ENCODE data around the gene HMG20A. TPM values are rescaled to one million over a fixed set of nuclear protein-coding genes. Genes with fewer than 3 reads are reported as not detected.

Gene HMG20A
- total RNA-seq, 1 donor from 2014 or later = 49.4 TPM

DNA sequence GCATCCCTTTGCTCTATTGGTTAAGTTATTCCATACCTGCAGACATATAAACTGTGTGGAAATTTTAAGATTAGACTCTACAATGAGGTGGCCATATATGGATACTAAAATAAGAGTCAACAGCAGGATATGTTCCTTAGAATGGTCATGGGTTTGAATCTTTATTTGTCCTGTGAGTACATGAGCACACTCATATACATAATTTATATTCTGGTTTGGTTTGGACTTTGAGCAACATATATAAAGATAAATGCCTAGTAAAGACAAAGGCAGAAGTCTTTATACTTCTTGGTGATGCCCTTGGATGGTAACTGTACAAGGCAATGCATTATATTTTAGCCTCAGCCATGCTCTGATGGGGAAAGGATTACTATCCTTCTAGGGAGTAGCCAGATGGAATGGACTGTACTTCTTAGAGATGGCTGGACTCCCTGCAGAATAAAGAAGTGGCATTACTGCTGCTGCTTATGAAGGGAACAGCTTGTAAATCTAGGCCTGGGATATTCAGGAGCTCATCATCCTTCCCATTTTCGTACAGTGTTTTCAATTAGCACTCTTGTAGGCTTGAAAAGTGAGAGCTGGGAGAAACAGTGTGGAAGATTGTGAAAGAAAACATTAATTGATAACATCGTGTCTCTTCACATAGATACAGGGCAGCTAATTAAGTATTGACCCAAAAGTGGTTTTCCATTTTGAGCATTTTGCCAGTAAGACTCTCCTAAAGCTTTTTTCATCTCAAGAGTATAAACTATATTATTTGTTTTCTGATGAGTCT lies 60.4 kb downstream of the HMG20A start:
- Histone ChIP-seq H3K9me3 (no peaks in the 10 kb centered on the region), H3K27ac (no peak overlapping the region), H3K36me3 (peaks cover 0 to 43% of the 10 kb centered on the region in 2 donors), H3K4me3 (no peak overlapping the region), H3K27me3 (no peaks in the 10 kb centered on the region), H3K4me1 (peaks cover 22% of the 10 kb centered on the region)
- TF ChIP-seq, protein P1, sequence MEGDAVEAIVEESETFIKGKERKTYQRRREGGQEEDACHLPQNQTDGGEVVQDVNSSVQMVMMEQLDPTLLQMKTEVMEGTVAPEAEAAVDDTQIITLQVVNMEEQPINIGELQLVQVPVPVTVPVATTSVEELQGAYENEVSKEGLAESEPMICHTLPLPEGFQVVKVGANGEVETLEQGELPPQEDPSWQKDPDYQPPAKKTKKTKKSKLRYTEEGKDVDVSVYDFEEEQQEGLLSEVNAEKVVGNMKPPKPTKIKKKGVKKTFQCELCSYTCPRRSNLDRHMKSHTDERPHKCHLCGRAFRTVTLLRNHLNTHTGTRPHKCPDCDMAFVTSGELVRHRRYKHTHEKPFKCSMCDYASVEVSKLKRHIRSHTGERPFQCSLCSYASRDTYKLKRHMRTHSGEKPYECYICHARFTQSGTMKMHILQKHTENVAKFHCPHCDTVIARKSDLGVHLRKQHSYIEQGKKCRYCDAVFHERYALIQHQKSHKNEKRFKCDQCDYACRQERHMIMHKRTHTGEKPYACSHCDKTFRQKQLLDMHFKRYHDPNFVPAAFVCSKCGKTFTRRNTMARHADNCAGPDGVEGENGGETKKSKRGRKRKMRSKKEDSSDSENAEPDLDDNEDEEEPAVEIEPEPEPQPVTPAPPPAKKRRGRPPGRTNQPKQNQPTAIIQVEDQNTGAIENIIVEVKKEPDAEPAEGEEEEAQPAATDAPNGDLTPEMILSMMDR (IDR thresholded peaks at IDR 0.05) = no peak
- TF ChIP-seq POLR2AphosphoS5 (IDR thresholded peaks at IDR 0.05; ENCODE audit: insufficient read depth in 1 of 2, low read depth in 1 of 2) = no peak
- no peak for TF ChIP-seq POLR2A (IDR thresholded peaks at IDR 0.05)
- intact Hi-C loops (cut with DNase I) = no loop called here
- DNase-seq (ENCODE audit: extremely low spot score in 2 of 2) = no peak

DNA sequence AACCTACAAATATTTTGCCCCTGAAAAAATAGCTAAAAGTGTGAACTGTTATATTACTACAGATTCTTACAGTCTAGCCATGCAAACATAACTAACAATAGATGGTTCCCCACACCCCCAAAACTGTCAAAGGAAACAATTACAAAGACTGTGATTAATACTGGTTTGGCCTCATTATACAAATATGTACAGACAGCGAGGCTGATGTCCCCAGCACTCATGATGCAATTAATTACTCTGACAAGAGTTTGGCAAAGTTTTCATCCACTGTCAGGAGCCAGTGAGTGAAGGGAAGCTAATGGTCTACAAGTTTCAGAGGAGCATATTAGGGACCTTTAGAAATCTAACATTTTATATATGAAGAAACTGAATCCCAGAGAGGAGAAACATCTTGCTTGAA lies 61.0 kb downstream of the HMG20A start:
- Histone ChIP-seq H3K4me1 (peaks cover 22% of the 10 kb centered on the region), H3K27ac (peak overlapping the region; percentile 3), H3K36me3 (peaks cover 0 to 43% of the 10 kb centered on the region in 2 donors)

DNA sequence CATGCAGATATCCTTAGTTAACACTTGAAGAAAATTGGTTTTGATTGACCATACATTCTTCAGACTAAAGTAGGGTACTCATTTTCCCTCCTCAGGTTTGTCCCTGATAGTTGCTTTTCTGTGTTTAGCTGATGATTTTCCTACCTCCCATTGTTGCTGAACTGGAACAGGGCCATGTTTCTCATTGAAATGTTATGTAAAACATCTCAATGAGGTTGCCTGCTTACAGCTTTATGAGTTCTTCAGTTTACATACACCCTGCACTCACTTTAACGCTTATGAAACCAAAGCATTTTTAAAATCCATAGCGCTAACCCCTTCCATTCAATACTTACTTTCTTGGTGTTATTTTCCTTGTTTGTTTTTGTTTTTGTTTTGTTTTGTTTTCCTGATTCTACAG lies 61.9 kb downstream of the HMG20A start:
- no peaks in the 10 kb centered on the region for H3K27me3 ChIP-seq
- H3K4me3 ChIP-seq = no peak overlapping the region
- H3K9me3 ChIP-seq = no peaks in the 10 kb centered on the region
- H3K36me3 ChIP-seq = peaks cover 0 to 43% of the 10 kb centered on the region in 2 donors
- intact Hi-C loops (cut with DNase I) = no loop called here
- DNase-seq (ENCODE audit: extremely low spot score in 2 of 2) = no peak
- H3K27ac ChIP-seq = no peak overlapping the region
- H3K4me1 ChIP-seq = peaks cover 22% of the 10 kb centered on the region
- TF ChIP-seq POLR2AphosphoS5 (IDR thresholded peaks at IDR 0.05; ENCODE audit: insufficient read depth in 1 of 2, low read depth in 1 of 2) = no peak
- TF ChIP-seq, protein P1 (IDR thresholded peaks at IDR 0.05) = no peak

More for the DNA sequence above, 61.0 kb downstream of the HMG20A start:
- Histone ChIP-seq H3K9me3 (no peaks in the 10 kb centered on the region), H3K27me3 (no peaks in the 10 kb centered on the region), H3K4me3 (no peak overlapping the region)
- intact Hi-C loops (cut with DNase I) = no loop called here
- TF ChIP-seq POLR2AphosphoS5 (IDR thresholded peaks at IDR 0.05; ENCODE audit: insufficient read depth in 1 of 2, low read depth in 1 of 2) (no peak), POLR2A (IDR thresholded peaks at IDR 0.05) (no peak)
- TF ChIP-seq, protein P1 (IDR thresholded peaks at IDR 0.05) = no peak
- no peak for DNase-seq (ENCODE audit: extremely low spot score in 2 of 2)

DNA sequence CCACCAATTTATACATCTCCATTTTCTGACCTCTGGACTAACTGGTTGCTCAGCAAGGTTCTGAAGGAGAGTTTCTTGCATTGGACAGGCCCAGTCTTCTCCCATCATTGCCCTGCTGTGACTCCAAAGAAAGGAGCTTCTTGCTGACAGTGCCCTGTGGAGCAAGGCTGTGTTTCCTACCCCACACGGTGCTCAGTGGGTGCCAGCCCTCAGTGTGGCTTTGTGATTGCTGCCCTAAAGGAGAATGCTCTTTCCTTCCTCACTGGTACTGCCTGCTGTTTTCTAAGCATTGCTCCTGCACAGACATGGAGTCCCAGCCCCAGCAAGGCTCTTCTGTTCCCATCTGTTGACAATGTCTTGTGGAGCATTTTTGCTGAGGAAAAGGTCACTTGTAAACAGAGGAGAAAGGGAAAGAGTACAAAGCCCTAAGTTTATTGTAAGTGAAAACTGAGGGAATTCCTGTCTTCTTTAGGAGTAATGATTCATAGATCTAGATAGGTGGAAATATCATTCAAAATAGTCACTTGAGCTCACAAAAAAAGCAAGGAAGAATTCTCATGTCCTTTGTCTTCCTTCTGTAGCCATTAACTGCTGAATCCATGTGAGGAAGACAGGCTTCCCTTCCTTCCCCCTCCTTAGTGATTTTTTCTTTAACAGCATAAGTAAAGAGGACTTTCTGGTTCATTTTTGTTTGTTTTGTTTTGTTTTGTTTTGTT lies 62.9 kb downstream of the HMG20A start:
- no peak overlapping the region for H3K27ac ChIP-seq
- H3K27me3 ChIP-seq = no peaks in the 10 kb centered on the region
- peaks cover 22% of the 10 kb centered on the region for H3K4me1 ChIP-seq
- no peak overlapping the region for H3K4me3 ChIP-seq
- intact Hi-C loops (cut with DNase I) = no loop called here
- no peaks in the 10 kb centered on the region for H3K9me3 ChIP-seq
- TF ChIP-seq, protein P1 (IDR thresholded peaks at IDR 0.05) = no peak
- TF ChIP-seq POLR2A (IDR thresholded peaks at IDR 0.05) = no peak
- no peak for TF ChIP-seq POLR2AphosphoS5 (IDR thresholded peaks at IDR 0.05; ENCODE audit: insufficient read depth in 1 of 2, low read depth in 1 of 2)
- H3K36me3 ChIP-seq = peaks cover 0 to 34% of the 10 kb centered on the region in 2 donors
- DNase-seq (ENCODE audit: extremely low spot score in 2 of 2) = no peak

DNA sequence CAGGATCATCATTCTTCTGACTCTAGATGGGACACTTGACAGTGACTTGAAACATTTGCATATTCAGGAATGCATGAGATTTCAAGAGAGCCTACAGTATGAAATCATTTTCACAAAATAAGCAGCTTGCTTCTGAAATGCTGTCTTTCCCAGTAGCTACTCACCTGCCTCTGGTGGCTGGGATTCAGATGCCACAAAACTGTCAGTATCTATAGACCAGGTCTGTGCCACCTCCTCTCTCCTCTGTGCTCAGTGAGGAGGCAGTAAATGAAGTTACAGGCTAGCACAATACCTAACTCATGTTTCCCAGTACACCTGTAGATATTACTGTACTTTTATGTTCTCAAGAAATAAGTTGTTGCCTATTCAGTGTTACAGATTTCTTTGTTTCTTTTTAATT lies 64.3 kb downstream of the HMG20A start:
- DNase-seq (ENCODE audit: extremely low spot score in 2 of 2) = no peak
- Histone ChIP-seq H3K27me3 (no peaks in the 10 kb centered on the region), H3K36me3 (peaks cover 0 to 20% of the 10 kb centered on the region in 2 donors), H3K4me3 (no peak overlapping the region), H3K9me3 (no peaks in the 10 kb centered on the region), H3K4me1 (peaks cover 22% of the 10 kb centered on the region), H3K27ac (no peak overlapping the region)
- TF ChIP-seq POLR2AphosphoS5 (IDR thresholded peaks at IDR 0.05; ENCODE audit: insufficient read depth in 1 of 2, low read depth in 1 of 2) = no peak
- TF ChIP-seq, protein P1 (IDR thresholded peaks at IDR 0.05) = no peak
- no peak for TF ChIP-seq POLR2A (IDR thresholded peaks at IDR 0.05)
- intact Hi-C loops (cut with DNase I) = no loop called here
